Ovary (tissue), 3 donors: Measurements from ENCODE around the gene KIF16B.

Experiments used
- CTCF ChIP-seq, 3 donors: fragments of 450-650 bp in 2 of 3; fragments of 200-600 bp in 1 of 3; IDR thresholded peaks; one replicate each; pipeline versions ENCODE4 v1.5.1 to v1.8.0; 2016 to 2022; ENCODE audit warnings: antibody characterized with exemption in 3 of 3, mild to moderate bottlenecking in 1 of 3
- EP300 ChIP-seq: sonication (generic); formaldehyde crosslinking; IDR thresholded peaks from one replicate; pipeline ENCODE4 v1.6.1; 2017; ENCODE audit warnings: antibody characterized with exemption
- POLR2A ChIP-seq: fragments of 450-650 bp; IDR thresholded peaks from one replicate; pipeline ENCODE4 v1.6.1; 2017; ENCODE audit warnings: antibody characterized with exemption, mild to moderate bottlenecking, moderate library complexity
- donor health status: DM: no; HTN: no; CAD: no.

- TF ChIP-seq CTCF (IDR thresholded peaks at IDR 0.05) = no peak
- no peak for TF ChIP-seq EP300
- no peak for TF ChIP-seq POLR2A
These were observed 38.6 kb upstream of the KIF16B start for GRCh38 chr20:16611817-16612216.
